ENCODE results near the gene ELSPBP1.

GRCh38 chr19:47998800-47999199 is 4.4 kb downstream of the ELSPBP1 start:
- TF ChIP-seq CTCF (conservative IDR thresholded peaks at IDR 0.05) = no peak
- TF ChIP-seq EZH2 (IDR thresholded peaks at IDR 0.05; ENCODE audit: low read depth) = no peak
